K562 (cell line): ENCODE results near the gene RAG2. TPM values are rescaled to one million over a fixed set of nuclear protein-coding genes. Genes with fewer than 3 reads are reported as not detected.

Source experiments
- ATAC-seq: fragments of 200-7000 bp; cut with Tn5 transposase; 3 replicates; pipeline ENCODE4 v1.9.1; 2020; ENCODE audit warnings: moderate library complexity
- BruUV-seq: library from RNA; stranded (reverse); fragments of 400-500 nt; replicated peaks from 2 replicates; lab custom pipeline; 2021; lab: Mats Ljungman, UMichigan
- CTCF ChIA-PET: fragments of 300-600 bp; formaldehyde crosslinking; extraction: SDS; loops from one replicate; lab custom pipeline; 2021; ENCODE audit warnings: low intra/inter-chr PET ratio; lab: Yijun Ruan, JAX
- POLR2A ChIA-PET: fragments of 300-600, 350-650 bp; sonication (Branson Sonifier 250); formaldehyde crosslinking; extraction: SDS; loops from one replicate; lab custom pipeline; 2021; ENCODE audit warnings: antibody characterized with exemption, inconsistent platforms; lab: Yijun Ruan, JAX
- DNase-seq, 4 experiments: peaks; one replicate each; pipeline versions ENCODE4 v3.0.0 to v3.0.0-alpha.2; 2011 to 2018; ENCODE audit warnings: low spot score in 3 of 4, mixed read lengths in 3 of 4; ENCODE audit errors: extremely low read depth in 1 of 4
- FAIRE-seq: peaks from 2 replicates; lab custom pipeline; 2011; peaks lifted over from hg19 to GRCh38; lab: Jason Lieb, UNC
- H2AFZ ChIP-seq: 2 replicates; pipeline ENCODE4 v1.6.0; 2011; ENCODE audit warnings: low read depth, low read length, control low read depth, inconsistent platforms
- H3K27ac ChIP-seq: fragments of 200-600 bp; 3 replicates; pipeline ENCODE4 v1.8.0; 2011; ENCODE audit warnings: low read depth, mild to moderate bottlenecking, control low read depth, inconsistent platforms, low read length, moderate library complexity, mixed read lengths; ENCODE audit errors: extremely low read depth
- H3K27me3 ChIP-seq, 2 experiments: fragments of 300-600 bp in 1 of 2; 2 replicates in 1 of 2; 3 replicates in 1 of 2; pipeline versions ENCODE4 v1.6.0 to v1.8.0; 2011; ENCODE audit warnings: inconsistent platforms in 2 of 2, low read length in 2 of 2, mild to moderate bottlenecking in 1 of 2, mixed read lengths in 1 of 2, moderate library complexity in 1 of 2; ENCODE audit not compliant: control insufficient read depth in 2 of 2, insufficient read depth in 2 of 2
- H3K36me3 ChIP-seq: fragments of 300-600 bp; 3 replicates; pipeline ENCODE4 v1.8.0; 2011; ENCODE audit warnings: mild to moderate bottlenecking, low read length, inconsistent platforms; ENCODE audit not compliant: control insufficient read depth, insufficient read depth
- H3K4me1 ChIP-seq, 2 experiments: fragments of 200-600 bp in 1 of 2; replicated peaks in 1 of 2; 2 replicates in 1 of 2; 3 replicates in 1 of 2; pipeline versions ENCODE4 v1.5.1 to v1.8.0; 2011; ENCODE audit warnings: inconsistent platforms in 2 of 2, low read length in 2 of 2, mild to moderate bottlenecking in 1 of 2, mixed read lengths in 1 of 2, moderate library complexity in 1 of 2; ENCODE audit not compliant: control insufficient read depth in 2 of 2, insufficient read depth in 2 of 2
- H3K4me2 ChIP-seq: 2 replicates; pipeline ENCODE4 v1.6.1; 2011; ENCODE audit warnings: low read length, control low read depth, inconsistent platforms, mixed read lengths; ENCODE audit not compliant: insufficient read depth
- H3K4me3 ChIP-seq: fragments of 200-600 bp; sonication (generic), shearing (Covaris generic); 2 replicates; pipeline ENCODE4 v1.5.1; 2016; ENCODE audit warnings: control low read depth, inconsistent platforms
- H3K79me2 ChIP-seq: fragments of 200-600 bp; 3 replicates; pipeline ENCODE4 v1.8.0; 2011; ENCODE audit warnings: low read length, inconsistent platforms; ENCODE audit not compliant: control insufficient read depth, insufficient read depth
- H3K9ac ChIP-seq, 2 experiments: 2 replicates each; pipeline versions ENCODE4 v1.6.0 to v1.6.1; 2011; ENCODE audit warnings: low read depth in 2 of 2, low read length in 2 of 2, control low read depth in 1 of 2, inconsistent platforms in 1 of 2, mild to moderate bottlenecking in 1 of 2, mixed read lengths in 1 of 2; ENCODE audit not compliant: insufficient read depth in 1 of 2
- H3K9me1 ChIP-seq: one replicate; pipeline ENCODE4 v1.6.0; 2011; ENCODE audit warnings: inconsistent platforms, mild to moderate bottlenecking, low read length, moderate library complexity; ENCODE audit not compliant: control insufficient read depth, insufficient read depth
- H3K9me3 ChIP-seq: replicated peaks from 2 replicates; pipeline ENCODE4 v1.5.1; 2011; ENCODE audit warnings: low read depth, low read length, inconsistent platforms; ENCODE audit not compliant: control insufficient read depth, insufficient read depth
- H4K20me1 ChIP-seq: replicated peaks from 2 replicates; pipeline ENCODE4 v1.6.1; 2011; ENCODE audit warnings: low read length, inconsistent platforms, mixed read lengths; ENCODE audit not compliant: control insufficient read depth, insufficient read depth
- BCL6 ChIP-seq: fragments of 250-450 bp; sonication (Bioruptor Pico); IDR thresholded peaks from 2 replicates; pipeline ENCODE4 v1.4.0; 2020
- EP400 ChIP-seq: fragments of 450-650 bp; IDR thresholded peaks from 2 replicates; pipeline ENCODE4 v1.6.1; 2017; ENCODE audit warnings: antibody characterized with exemption, mild to moderate bottlenecking, moderate library complexity
- ETV6 ChIP-seq, 3 experiments: fragments of 150-350 bp in 1 of 3; sonication (generic) in 1 of 3; formaldehyde crosslinking in 1 of 3; IDR thresholded peaks; 2 replicates each; pipeline versions ENCODE4 v1.6.1 to v1.8.0; 2014 to 2022; ENCODE audit warnings: borderline replicate concordance in 2 of 3, low read depth in 2 of 3, antibody characterized with exemption in 1 of 3, low read length in 1 of 3, mild to moderate bottlenecking in 1 of 3, missing genetic modification reagents in 1 of 3
- FOXK2 ChIP-seq, 2 experiments: fragments of 450-650 bp; IDR thresholded peaks in 1 of 2; conservative IDR thresholded peaks in 1 of 2; 2 replicates each; pipeline ENCODE4 v1.6.1; 2016; ENCODE audit warnings: low read depth in 2 of 2, mild to moderate bottlenecking in 1 of 2
- GABPB1 ChIP-seq: sonication (generic); formaldehyde crosslinking; IDR thresholded peaks from 2 replicates; pipeline ENCODE4 v1.8.0; 2022; ENCODE audit warnings: mild to moderate bottlenecking, missing genetic modification reagents
- KLF13 ChIP-seq: fragments of 450-650 bp; IDR thresholded peaks from 2 replicates; pipeline ENCODE4 v1.6.1; 2016; ENCODE audit warnings: missing genetic modification characterization, low read depth, mild to moderate bottlenecking, missing compliant biosample characterization, moderate library complexity, borderline replicate concordance
- MAFK ChIP-seq: IDR thresholded peaks from 2 replicates; pipeline ENCODE4 v1.6.1; 2011; ENCODE audit warnings: low read length, improper control_type of control experiment
- MECOM ChIP-seq: fragments of 250-450 bp; sonication (Bioruptor Pico); IDR thresholded peaks from 2 replicates; pipeline ENCODE4 v1.8.0; 2022; ENCODE audit warnings: inconsistent platforms
- MEF2D ChIP-seq: conservative IDR thresholded peaks from 2 replicates; pipeline ENCODE4 v1.6.1; 2016; ENCODE audit warnings: low read depth, missing genetic modification characterization, missing compliant biosample characterization
- NEUROD1 ChIP-seq: fragments of 150-350 bp; IDR thresholded peaks from 2 replicates; pipeline ENCODE4 v1.6.1; 2014; ENCODE audit warnings: borderline replicate concordance, low read length, low read depth; ENCODE audit not compliant: partially characterized antibody
- THRB ChIP-seq: fragments of 450-650 bp; formaldehyde crosslinking; conservative IDR thresholded peaks from 2 replicates; pipeline ENCODE4 v1.4.0; 2022; ENCODE audit warnings: mild to moderate bottlenecking, missing genetic modification characterization
- U2AF1 ChIP-seq: fragments of 200-400 bp; formaldehyde crosslinking; optimal IDR thresholded peaks from 2 replicates; pipeline ENCODE3; 2017; ENCODE audit warnings: mild to moderate bottlenecking, low read depth, low read length, moderate library complexity
- YY1 ChIP-seq, 3 experiments: IDR thresholded peaks; 2 replicates each; pipeline ENCODE4 v1.6.1; 2011; ENCODE audit warnings: low read length in 2 of 3, mild to moderate bottlenecking in 2 of 3, moderate library complexity in 2 of 3, borderline replicate concordance in 1 of 3, control low read depth in 1 of 3, low read depth in 1 of 3; ENCODE audit not compliant: insufficient read depth in 3 of 3, insufficient replicate concordance in 2 of 3, control insufficient read depth in 1 of 3, insufficient read length in 1 of 3; ENCODE audit errors: extremely low read depth in 1 of 3
- ZBTB8A ChIP-seq: fragments of 450-650 bp; IDR thresholded peaks from 2 replicates; pipeline ENCODE4 v1.6.1; 2018; ENCODE audit warnings: mild to moderate bottlenecking, moderate library complexity; ENCODE audit not compliant: partially characterized antibody
- ZFX ChIP-seq: sonication (generic); formaldehyde crosslinking; IDR thresholded peaks from 2 replicates; pipeline ENCODE4 v1.8.0; 2022; ENCODE audit warnings: mild to moderate bottlenecking, missing genetic modification reagents, moderate library complexity
- ZNF12 ChIP-seq: sonication (generic); formaldehyde crosslinking; IDR thresholded peaks from 2 replicates; pipeline ENCODE4 v1.4.0; 2020; ENCODE audit warnings: mild to moderate bottlenecking, missing genetic modification reagents
- ZNF134 ChIP-seq: fragments of 250-450 bp; sonication (Bioruptor Pico); conservative IDR thresholded peaks from 2 replicates; pipeline ENCODE4 v1.4.0; 2020
- ZNF316 ChIP-seq: fragments of 450-650 bp; IDR thresholded peaks from 2 replicates; pipeline ENCODE4 v1.6.1; 2016
- ZNF589 ChIP-seq: fragments of 200-800 bp; sonication (Bioruptor generic); IDR thresholded peaks from 2 replicates; pipeline ENCODE4 v1.6.1; 2016; ENCODE audit warnings: low read depth, missing genetic modification characterization, missing compliant biosample characterization
- ZNF766 ChIP-seq: fragments of 200-800 bp; sonication (Bioruptor generic); conservative IDR thresholded peaks from 2 replicates; pipeline ENCODE4 v1.6.1; 2016; ENCODE audit warnings: missing genetic modification characterization, missing compliant biosample characterization
- WGBS: fragments of 100-300 bp; shearing (Covaris generic); methylation state at CpG from one replicate; pipeline ENCODE4 v1.1.6; 2016; ENCODE audit warnings: low coverage, mixed read lengths; ENCODE audit not compliant: insufficient coverage; ENCODE audit errors: missing lambda C conversion rate; 5-methylcytosine and 5-hydroxymethylcytosine counted together
- in situ Hi-C: fragments of 300-500 bp; cut with MboI; formaldehyde crosslinking; loops from 4 replicates; pipeline ENCODE4 v1.15.0; 2018; ENCODE audit warnings: inconsistent platforms, mixed read lengths
- intact Hi-C: fragments of 100-400 bp; cut with micrococcal nuclease; formaldehyde crosslinking; loops from 2 replicates; pipeline ENCODE4 v1.14.2; 2022
- polyA plus RNA-seq, 8 experiments: library from polyadenylated mRNA; depleted of rRNA in 4 of 8; stranded (reverse) in 5 of 8; unstranded in 3 of 8; fragments of >200 nt; fragmentation: Nextera tagmentation in 2 of 8; fragmentation: Illumina TruSeq in 1 of 8; extraction: Ambion mirVana in 2 of 8; extraction: Trizol in 1 of 8; gene quantifications; 2 replicates each; pipeline versions ENCODE4 v1.2.1 to v1.2.3, GENCODE V29; 2011 to 2014; ENCODE audit warnings: inconsistent platforms in 1 of 8, missing spikeins in 1 of 8
- total RNA-seq, 7 experiments: library from RNA; depleted of rRNA in 6 of 7; stranded (reverse); fragments of >200 nt in 6 of 7; fragmentation: Illumina TruSeq in 2 of 7; extraction: Trizol in 2 of 7; gene quantifications; 2 replicates each; pipeline versions ENCODE4 v1.2.1 to v1.2.3, GENCODE V29; 2011 to 2021; ENCODE audit warnings: low replicate concordance in 1 of 7

Gene RAG2
- total and polyA plus RNA-seq, 9 of the 15 experiments (the other 6 are each of a cell fraction or from before 2014, with no cell fraction given), result 0.06 to 2.7 (median 0.26) TPM; not detected in 3

- H3K4me2 ChIP-seq, result peak within 1 kb of the TSS; percentile 90
- intact Hi-C loops (no loop called here), in situ Hi-C loops (no loop called here)
- no peaks in the 10 kb centered on the region for H3K27me3 ChIP-seq
- H4K20me1 ChIP-seq, result no peaks in the 10 kb centered on the region
- ChIA-PET POLR2A (interaction anchor here (0.7 to 1.0 kb wide), 3 partner anchors 15 to 32 kb away, joined by 3 to 4 read pairs (median 3); no protein-coding TSS in a partner anchor), CTCF (no interaction called here)
- no peaks in the 10 kb centered on the region for H3K4me1 ChIP-seq
- H3K27ac ChIP-seq, result no peak within 1 kb of the TSS
- H3K9me1 ChIP-seq, result no peaks in the 10 kb centered on the region
- FAIRE-seq (peak; percentile 98), ATAC-seq (peak; percentile 100), DNase-seq (peak; percentile 38 to 83 (median 59))
- H3K9ac ChIP-seq, result peak within 1 kb of the TSS; percentile 58 to 88
- peak within 1 kb of the TSS; percentile 96 for H2AFZ ChIP-seq
- H3K36me3 ChIP-seq, result no peaks in the 10 kb centered on the region
- BruUV-seq, result TSS peak; percentile 81
- WGBS, result under 1% methylated on average over 28 of the region's 29 CpGs
- no peaks in the 10 kb centered on the region for H3K9me3 ChIP-seq
- no peaks in the 10 kb centered on the region for H3K79me2 ChIP-seq
- H3K4me3 ChIP-seq, result peak within 1 kb of the TSS; percentile 60
- TF ChIP-seq U2AF1 (no peak), YY1 (IDR thresholded peaks at IDR 0.05; ENCODE audit: borderline replicate concordance in 1 of 3, control insufficient read depth in 1 of 3, extremely low read depth in 1 of 3, insufficient read depth in 3 of 3, insufficient read length in 1 of 3, insufficient replicate concordance in 2 of 3, low read depth in 1 of 3, low read length in 2 of 3) (peak in 1 of 3 experiments; percentile 31), ETV6 (IDR thresholded peaks at IDR 0.05; ENCODE audit: borderline replicate concordance in 1 of 2, low read depth in 2 of 2, low read length in 1 of 2) (no peak), ETV6 (CRISPR knock-in tag; IDR thresholded peaks at IDR 0.05; ENCODE audit: borderline replicate concordance) (no peak), FOXK2 (conservative IDR thresholded peaks at IDR 0.05 in 1 of 2, IDR thresholded peaks at IDR 0.05 in 1 of 2; ENCODE audit: low read depth in 2 of 2) (peak; percentile 87 to 89), THRB (CRISPR knock-in tag) (0 out of 2 replicates have a peak, but pooled peaks have one; percentile 33), MECOM (0 out of 2 replicates have a peak, but pooled peaks have one; percentile 12), ZBTB8A (peak; percentile 71), MAFK (peak; percentile 2; the same call in 1 of the 2 replicates), ZNF12 (CRISPR knock-in tag) (no peak), ZNF134 (CRISPR knock-in tag) (0 out of 2 replicates have a peak, but pooled peaks have one; percentile 39), ZNF766 (CRISPR knock-in tag) (peak; percentile 96), KLF13 (tag) (0 out of 2 replicates have a peak, but pooled peaks have one; percentile 71), NEUROD1 (no peak), ZNF316 (0 out of 2 replicates have a peak, but pooled peaks have one; percentile 10), EP400 (no peak; the same call in 1 of the 2 replicates), MEF2D (tag) (peak; percentile 86), ZNF589 (CRISPR knock-in tag) (peak; percentile 80; the same call in 1 of the 2 replicates), ZFX (CRISPR knock-in tag) (no peak), BCL6 (CRISPR knock-in tag) (peak; percentile 83), GABPB1 (CRISPR knock-in tag) (peak; percentile 87)
Observed at GRCh38 chr11:36594316-36594989, 3.6 kb downstream of the RAG2 start, which contains the start of gene IFTAP. IFTAP (plus strand) TSS chr11:36594502; CDS start chr11:36610104, 15,602 bp downstream.
